GM12878 (cell line): Measurements from ENCODE around the gene CA11. TPM values are rescaled to one million over a fixed set of nuclear protein-coding genes. Genes with fewer than 3 reads are reported as not detected.
A peak's percentile ranks its signal among the peaks of the same experiment; 100 is the strongest.

Source experiments
- BCL11A ChIP-seq: IDR thresholded peaks from 2 replicates; pipeline ENCODE4 v1.6.1; 2011; ENCODE audit warnings: low read depth, low read length
- CBX3 ChIP-seq: fragments of 200-600 bp; sonication (generic); IDR thresholded peaks from 2 replicates; pipeline ENCODE4 v1.6.1; 2016; ENCODE audit warnings: low read depth, borderline replicate concordance
- E4F1 ChIP-seq: fragments of 450-650 bp; IDR thresholded peaks from 2 replicates; pipeline ENCODE4 v1.6.1; 2018; ENCODE audit warnings: borderline replicate concordance, mild to moderate bottlenecking; ENCODE audit not compliant: partially characterized antibody
- IKZF1 ChIP-seq: fragments of 450-650 bp; conservative IDR thresholded peaks from 2 replicates; pipeline ENCODE4 v1.6.1; 2017; ENCODE audit warnings: antibody characterized with exemption, mild to moderate bottlenecking
- IRF3 ChIP-seq: fragments of 450-650 bp; IDR thresholded peaks from 2 replicates; pipeline ENCODE4 v1.6.1; 2014; ENCODE audit warnings: mild to moderate bottlenecking
- MAX ChIP-seq: IDR thresholded peaks from 2 replicates; pipeline ENCODE4 v1.6.1; 2012; ENCODE audit warnings: low read depth, low read length, improper control_type of control experiment
- NFIC ChIP-seq: IDR thresholded peaks from 2 replicates; pipeline ENCODE4 v1.6.1; 2012; ENCODE audit warnings: low read depth, mild to moderate bottlenecking, inconsistent platforms, low read length, moderate library complexity
- NKRF ChIP-seq: fragments of 450-650 bp; conservative IDR thresholded peaks from 2 replicates; pipeline ENCODE4 v1.6.1; 2017; ENCODE audit warnings: mild to moderate bottlenecking, moderate library complexity
- POLR2A ChIP-seq: IDR thresholded peaks from 2 replicates; pipeline ENCODE4 v1.6.1; 2011; ENCODE audit warnings: low read depth, mild to moderate bottlenecking, low read length
- POLR2AphosphoS5 ChIP-seq: IDR thresholded peaks from 2 replicates; pipeline ENCODE4 v1.6.1; 2011; ENCODE audit warnings: mild to moderate bottlenecking, low read length, inconsistent platforms
- REST ChIP-seq: IDR thresholded peaks from 2 replicates; pipeline ENCODE4 v1.6.1; 2012; ENCODE audit warnings: mild to moderate bottlenecking, low read depth, low read length
- YY1 ChIP-seq: IDR thresholded peaks from 2 replicates; pipeline ENCODE4 v1.6.1; 2011; ENCODE audit warnings: low read depth, mild to moderate bottlenecking, low read length
- polyA plus RNA-seq, 11 experiments: library from polyadenylated mRNA; depleted of rRNA in 4 of 11; unstranded in 6 of 11; stranded (reverse) in 5 of 11; fragments of >200 nt; fragmentation: Nextera tagmentation in 4 of 11; fragmentation: Illumina TruSeq in 1 of 11; extraction: Ambion mirVana in 4 of 11; extraction: Trizol in 1 of 11; gene quantifications; 1 replicate in 1 of 11; 2 replicates in 10 of 11; pipeline versions ENCODE4 v1.2.1 to v1.2.3, GENCODE V29; 2011 to 2016; ENCODE audit warnings: inconsistent platforms in 2 of 11, missing spikeins in 2 of 11, low read depth in 1 of 11
- total RNA-seq, 4 experiments: library from RNA; depleted of rRNA in 3 of 4; stranded (reverse); fragments of >200 nt in 3 of 4; fragmentation: Illumina TruSeq in 1 of 4; extraction: Trizol in 1 of 4; gene quantifications; 2 replicates each; pipeline versions ENCODE4 v1.2.1 to v1.2.3, GENCODE V29; 2013 to 2021
- TF ChIP-seq, protein P1 (sequence below): fragments of 450-650 bp; IDR thresholded peaks from 2 replicates; pipeline ENCODE4 v1.6.1; 2017; ENCODE audit warnings: antibody characterized with exemption, mild to moderate bottlenecking, moderate library complexity
- TF ChIP-seq, protein P2 (sequence below), 3 experiments: IDR thresholded peaks in 2 of 3; conservative IDR thresholded peaks in 1 of 3; 2 replicates each; pipeline ENCODE4 v1.5.1; 2011; ENCODE audit warnings: low read depth in 3 of 3, low read length in 3 of 3, mild to moderate bottlenecking in 3 of 3, control low read depth in 2 of 3, moderate library complexity in 2 of 3, inconsistent platforms in 1 of 3, mixed read lengths in 1 of 3; ENCODE audit not compliant: control insufficient read depth in 2 of 3, insufficient read depth in 1 of 3; ENCODE audit errors: extremely low read depth in 1 of 3

CA11 gene
- total and polyA plus RNA-seq, 10 of the 15 experiments (the other 5 are each of a cell fraction or from before 2014, with no cell fraction given) = 1.7 to 7.5 (median 2.4) TPM

DNA sequence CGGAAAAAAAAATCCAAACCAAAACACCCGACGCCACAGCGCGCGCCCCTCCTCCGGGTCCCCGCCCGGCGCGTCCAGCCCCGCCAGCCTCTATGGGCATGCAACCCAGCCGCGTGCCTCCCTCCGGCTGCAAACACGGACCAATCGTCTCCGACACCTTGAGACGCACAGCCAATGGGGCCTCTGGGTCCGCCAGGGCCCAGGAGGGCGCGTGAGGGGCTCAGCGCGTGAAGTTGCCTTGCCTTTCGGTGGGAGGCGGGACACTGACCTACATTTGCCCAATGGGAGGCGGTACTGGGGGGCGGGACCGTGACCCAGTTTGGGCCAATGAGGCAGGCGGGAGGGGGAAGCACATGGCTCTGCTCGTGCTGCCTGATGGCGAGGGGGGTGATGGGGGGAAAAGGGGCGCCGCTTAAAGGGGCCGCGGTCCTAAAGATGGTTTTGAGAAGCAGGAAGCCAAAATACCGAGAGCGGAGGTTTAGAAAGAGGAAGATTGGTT lies 8.5 kb downstream of the CA11 start (continued):
- TF ChIP-seq E4F1 (peak; percentile 92), NKRF (no peak), BCL11A (no peak), POLR2A (no peak), IRF3 (peak; percentile 88), YY1 (no peak), NFIC (no peak), CBX3 (no peak), POLR2AphosphoS5 (no peak), REST (no peak), IKZF1 (no peak), MAX (peak; percentile 95; the same call in 1 of the 2 replicates)
- TF ChIP-seq, protein P1, sequence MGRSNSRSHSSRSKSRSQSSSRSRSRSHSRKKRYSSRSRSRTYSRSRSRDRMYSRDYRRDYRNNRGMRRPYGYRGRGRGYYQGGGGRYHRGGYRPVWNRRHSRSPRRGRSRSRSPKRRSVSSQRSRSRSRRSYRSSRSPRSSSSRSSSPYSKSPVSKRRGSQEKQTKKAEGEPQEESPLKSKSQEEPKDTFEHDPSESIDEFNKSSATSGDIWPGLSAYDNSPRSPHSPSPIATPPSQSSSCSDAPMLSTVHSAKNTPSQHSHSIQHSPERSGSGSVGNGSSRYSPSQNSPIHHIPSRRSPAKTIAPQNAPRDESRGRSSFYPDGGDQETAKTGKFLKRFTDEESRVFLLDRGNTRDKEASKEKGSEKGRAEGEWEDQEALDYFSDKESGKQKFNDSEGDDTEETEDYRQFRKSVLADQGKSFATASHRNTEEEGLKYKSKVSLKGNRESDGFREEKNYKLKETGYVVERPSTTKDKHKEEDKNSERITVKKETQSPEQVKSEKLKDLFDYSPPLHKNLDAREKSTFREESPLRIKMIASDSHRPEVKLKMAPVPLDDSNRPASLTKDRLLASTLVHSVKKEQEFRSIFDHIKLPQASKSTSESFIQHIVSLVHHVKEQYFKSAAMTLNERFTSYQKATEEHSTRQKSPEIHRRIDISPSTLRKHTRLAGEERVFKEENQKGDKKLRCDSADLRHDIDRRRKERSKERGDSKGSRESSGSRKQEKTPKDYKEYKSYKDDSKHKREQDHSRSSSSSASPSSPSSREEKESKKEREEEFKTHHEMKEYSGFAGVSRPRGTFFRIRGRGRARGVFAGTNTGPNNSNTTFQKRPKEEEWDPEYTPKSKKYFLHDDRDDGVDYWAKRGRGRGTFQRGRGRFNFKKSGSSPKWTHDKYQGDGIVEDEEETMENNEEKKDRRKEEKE = no peak
- TF ChIP-seq, protein P2, sequence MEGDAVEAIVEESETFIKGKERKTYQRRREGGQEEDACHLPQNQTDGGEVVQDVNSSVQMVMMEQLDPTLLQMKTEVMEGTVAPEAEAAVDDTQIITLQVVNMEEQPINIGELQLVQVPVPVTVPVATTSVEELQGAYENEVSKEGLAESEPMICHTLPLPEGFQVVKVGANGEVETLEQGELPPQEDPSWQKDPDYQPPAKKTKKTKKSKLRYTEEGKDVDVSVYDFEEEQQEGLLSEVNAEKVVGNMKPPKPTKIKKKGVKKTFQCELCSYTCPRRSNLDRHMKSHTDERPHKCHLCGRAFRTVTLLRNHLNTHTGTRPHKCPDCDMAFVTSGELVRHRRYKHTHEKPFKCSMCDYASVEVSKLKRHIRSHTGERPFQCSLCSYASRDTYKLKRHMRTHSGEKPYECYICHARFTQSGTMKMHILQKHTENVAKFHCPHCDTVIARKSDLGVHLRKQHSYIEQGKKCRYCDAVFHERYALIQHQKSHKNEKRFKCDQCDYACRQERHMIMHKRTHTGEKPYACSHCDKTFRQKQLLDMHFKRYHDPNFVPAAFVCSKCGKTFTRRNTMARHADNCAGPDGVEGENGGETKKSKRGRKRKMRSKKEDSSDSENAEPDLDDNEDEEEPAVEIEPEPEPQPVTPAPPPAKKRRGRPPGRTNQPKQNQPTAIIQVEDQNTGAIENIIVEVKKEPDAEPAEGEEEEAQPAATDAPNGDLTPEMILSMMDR (IDR thresholded peaks at IDR 0.05 in 2 of 3, conservative IDR thresholded peaks at IDR 0.05 in 1 of 3; ENCODE audit: control insufficient read depth in 2 of 3, extremely low read depth in 1 of 3, insufficient read depth in 1 of 3, low read depth in 3 of 3, low read length in 3 of 3) = no peak; a peak in 1 of 6 replicates
